Lower leg skin (tissue), 4 donors: ENCODE measurements around the gene PYGO2. TPM values are rescaled to one million over a fixed set of nuclear protein-coding genes. Genes with fewer than 3 reads are reported as not detected.

Experiments used
- DNase-seq, 2 donors: peaks; one replicate each; pipeline ENCODE4 v3.0.0-alpha.2; 2019; ENCODE audit warnings: low spot score in 2 of 2
- H3K4me3 ChIP-seq: fragments of 200-600 bp; sonication (generic); 2 replicates; pipeline ENCODE4 v1.5.1; 2017; ENCODE audit warnings: mild to moderate bottlenecking, low read depth; ENCODE audit not compliant: poor library complexity, severe bottlenecking
- CTCF ChIP-seq, 3 donors: fragments of 450-650 bp; IDR thresholded peaks; one replicate each; pipeline ENCODE4 v1.5.1; 2016; ENCODE audit warnings: antibody characterized with exemption in 3 of 3, mild to moderate bottlenecking in 3 of 3, moderate library complexity in 2 of 3
- POLR2A ChIP-seq, 2 donors: fragments of 450-650 bp; IDR thresholded peaks; one replicate each; pipeline ENCODE4 v1.6.1; 2016 to 2017; ENCODE audit warnings: antibody characterized with exemption in 2 of 2, mild to moderate bottlenecking in 1 of 2, moderate library complexity in 1 of 2
- WGBS, 2 donors: methylation state at CpG; one replicate each; pipeline ENCODE4 v1.1.5; 2018; 5-methylcytosine and 5-hydroxymethylcytosine counted together
- intact Hi-C: fragments of 100-400 bp; cut with DNase I; formaldehyde crosslinking; loops from one replicate; pipeline ENCODE4 v1.15.0; 2023; ENCODE audit warnings: low total_unique reads
- total RNA-seq, 4 donors: library from RNA; depleted of rRNA; stranded (reverse); fragments of >200 nt; gene quantifications; one replicate each; pipeline ENCODE4 v1.1.0, GENCODE V29; 2016

The PYGO2 gene
- total RNA-seq, 4 donors from 2014 or later = 31.9 to 38.0 (median 36.3) TPM

GRCh38 chr1:154940213-154940560, 21.4 kb downstream of the PYGO2 start:
- TF ChIP-seq CTCF (IDR thresholded peaks at IDR 0.05) (no peak), POLR2A (IDR thresholded peaks at IDR 0.05) (no peak)
- no peak for DNase-seq
- intact Hi-C loops = no loop called here
- H3K4me3 ChIP-seq = no peak overlapping the region
- WGBS, 2 donors = 75 to 86% methylated on average over 1 of the region's 1 CpG

- H3K4me3 ChIP-seq = no peak overlapping the region
- intact Hi-C loops = no loop called here
- TF ChIP-seq CTCF (IDR thresholded peaks at IDR 0.05) = no peak
- no peak for TF ChIP-seq POLR2A (IDR thresholded peaks at IDR 0.05)
- 88 to 90% methylated on average over 7 of the region's 7 CpGs for WGBS, 2 donors
- no peak for DNase-seq
These were observed 22.8 kb downstream of the PYGO2 start for GRCh38 chr1:154938604-154939399.

- TF ChIP-seq CTCF (IDR thresholded peaks at IDR 0.05) (no peak), POLR2A (IDR thresholded peaks at IDR 0.05) (no peak)
- intact Hi-C loops = no loop called here
- DNase-seq = no peak
- H3K4me3 ChIP-seq = no peak overlapping the region
- WGBS, 2 donors = 63 to 74% methylated on average over 8 of the region's 8 CpGs
These were observed 23.6 kb downstream of the PYGO2 start for GRCh38 chr1:154937988-154938386.

GRCh38 chr1:154937085-154937987, 24.2 kb downstream of the PYGO2 start:
- 0% methylated on average over 32 to 36 of the region's 36 CpGs for WGBS, 2 donors
- peak; percentile 85 to 98 for DNase-seq
- intact Hi-C loops = no loop called here
- TF ChIP-seq POLR2A (IDR thresholded peaks at IDR 0.05) = no peak
- no peak for TF ChIP-seq CTCF (IDR thresholded peaks at IDR 0.05)
- H3K4me3 ChIP-seq = peak overlapping the region; percentile 42

- intact Hi-C loops = no loop called here
- TF ChIP-seq POLR2A (IDR thresholded peaks at IDR 0.05) (no peak), CTCF (IDR thresholded peaks at IDR 0.05) (peak in 1 of 3 donors; percentile 29)
- DNase-seq = peak; percentile 95 to 99
- 0 to 1% methylated on average over 43 to 45 of the region's 45 CpGs for WGBS, 2 donors
- peak within 1 kb of the TSS; percentile 67 for H3K4me3 ChIP-seq
These were observed 25.0 kb downstream of the PYGO2 start, which contains the start of gene PMVK for GRCh38 chr1:154936555-154937084. TSS of gene PMVK (minus strand) at chr1:154936719. CDS start at chr1:154936685, 34 bp downstream.
